Loucy (cell line): ENCODE results near the gene CDH4.

Source experiments
- H2AFZ ChIP-seq: fragments of 200-600 bp; sonication (generic); 2 replicates; pipeline ENCODE4 v1.6.0; 2016; ENCODE audit warnings: antibody characterized with exemption, mild to moderate bottlenecking, low read length, moderate library complexity
- H3F3A ChIP-seq: fragments of 200-600 bp; 2 replicates; pipeline ENCODE4 v1.6.0; 2016; ENCODE audit warnings: antibody characterized with exemption, low read depth, mild to moderate bottlenecking
- H3K27me3 ChIP-seq: fragments of 200-600 bp; sonication (generic); 2 replicates; pipeline ENCODE4 v1.6.1; 2014; ENCODE audit warnings: low read length, mild to moderate bottlenecking; ENCODE audit not compliant: insufficient read depth, poor library complexity, severe bottlenecking
- H3K36me3 ChIP-seq: fragments of 200-600 bp; sonication (generic); 2 replicates; pipeline ENCODE4 v1.6.1; 2016; ENCODE audit warnings: low read length; ENCODE audit not compliant: insufficient read depth
- H3K4me1 ChIP-seq: fragments of 200-600 bp; sonication (generic); 2 replicates; pipeline ENCODE4 v1.5.1; 2014; ENCODE audit warnings: low read length, mild to moderate bottlenecking; ENCODE audit not compliant: insufficient read depth, poor library complexity, severe bottlenecking
- H3K4me2 ChIP-seq: fragments of 200-600 bp; sonication (generic); 2 replicates; pipeline ENCODE4 v1.6.0; 2014; ENCODE audit warnings: antibody characterized with exemption, low read length, low read depth, mild to moderate bottlenecking; ENCODE audit not compliant: poor library complexity, severe bottlenecking
- H3K4me3 ChIP-seq: fragments of 200-600 bp; sonication (generic); 2 replicates; pipeline ENCODE4 v1.5.1; 2014; ENCODE audit warnings: low read length, mild to moderate bottlenecking, mixed read lengths; ENCODE audit not compliant: poor library complexity, severe bottlenecking
- H3K79me2 ChIP-seq: fragments of 200-600 bp; sonication (generic); 2 replicates; pipeline ENCODE4 v1.6.1; 2014; ENCODE audit warnings: low read length; ENCODE audit not compliant: insufficient read depth
- H3K9ac ChIP-seq: fragments of 200-600 bp; sonication (generic); 2 replicates; pipeline ENCODE4 v1.6.0; 2014; ENCODE audit warnings: mild to moderate bottlenecking, low read depth, low read length, moderate library complexity; ENCODE audit not compliant: poor library complexity, severe bottlenecking
- H3K9me2 ChIP-seq: fragments of 200-600 bp; sonication (generic); replicated peaks from 2 replicates; pipeline ENCODE4 v1.6.1; 2016; ENCODE audit warnings: low read depth, low read length, mixed read lengths
- H3K9me3 ChIP-seq: fragments of 200-600 bp; sonication (generic); 2 replicates; pipeline ENCODE4 v1.6.1; 2014; ENCODE audit warnings: mild to moderate bottlenecking, antibody characterized with exemption, low read length, low read depth; ENCODE audit not compliant: insufficient read depth
- H4K20me1 ChIP-seq: fragments of 200-600 bp; sonication (generic); 2 replicates; pipeline ENCODE4 v1.6.0; 2014; ENCODE audit warnings: antibody characterized with exemption, low read length, mild to moderate bottlenecking; ENCODE audit not compliant: insufficient read depth, poor library complexity, severe bottlenecking
- EZH2phosphoT487 ChIP-seq: fragments of 200-600 bp; IDR thresholded peaks from 2 replicates; pipeline ENCODE4 v1.6.1; 2018; ENCODE audit warnings: antibody characterized with exemption, mild to moderate bottlenecking, moderate library complexity, borderline replicate concordance
- TF ChIP-seq, protein P1 (sequence below): fragments of 200-600 bp; sonication (generic); conservative IDR thresholded peaks from 2 replicates; pipeline ENCODE4 v1.5.1; 2014; ENCODE audit warnings: mild to moderate bottlenecking, antibody characterized with exemption, low read length

The CDH4 gene

DNA sequence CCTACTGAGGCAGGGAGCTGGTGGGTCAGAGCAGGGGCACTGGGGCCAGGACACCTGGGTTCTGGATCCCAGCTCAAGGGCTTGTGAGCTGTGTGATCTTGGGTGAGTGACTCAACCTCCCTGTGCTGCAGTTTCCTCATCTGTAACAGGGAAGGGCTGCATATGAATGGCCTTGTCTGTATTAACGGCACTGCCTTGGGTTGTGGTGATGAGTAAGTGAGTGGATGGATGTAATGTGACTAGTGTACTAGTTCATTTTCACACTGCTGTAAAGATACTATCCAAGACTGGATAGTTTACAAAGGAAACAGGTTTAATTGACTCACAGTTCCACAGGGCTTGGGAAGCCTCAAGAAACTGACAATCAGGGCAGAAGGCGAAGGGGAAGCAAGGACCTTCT lies 580.1 kb downstream of the CDH4 start:
- H4K20me1 ChIP-seq: no peaks in the 10 kb centered on the region
- TF ChIP-seq EZH2phosphoT487: no peak
- TF ChIP-seq, protein P1, sequence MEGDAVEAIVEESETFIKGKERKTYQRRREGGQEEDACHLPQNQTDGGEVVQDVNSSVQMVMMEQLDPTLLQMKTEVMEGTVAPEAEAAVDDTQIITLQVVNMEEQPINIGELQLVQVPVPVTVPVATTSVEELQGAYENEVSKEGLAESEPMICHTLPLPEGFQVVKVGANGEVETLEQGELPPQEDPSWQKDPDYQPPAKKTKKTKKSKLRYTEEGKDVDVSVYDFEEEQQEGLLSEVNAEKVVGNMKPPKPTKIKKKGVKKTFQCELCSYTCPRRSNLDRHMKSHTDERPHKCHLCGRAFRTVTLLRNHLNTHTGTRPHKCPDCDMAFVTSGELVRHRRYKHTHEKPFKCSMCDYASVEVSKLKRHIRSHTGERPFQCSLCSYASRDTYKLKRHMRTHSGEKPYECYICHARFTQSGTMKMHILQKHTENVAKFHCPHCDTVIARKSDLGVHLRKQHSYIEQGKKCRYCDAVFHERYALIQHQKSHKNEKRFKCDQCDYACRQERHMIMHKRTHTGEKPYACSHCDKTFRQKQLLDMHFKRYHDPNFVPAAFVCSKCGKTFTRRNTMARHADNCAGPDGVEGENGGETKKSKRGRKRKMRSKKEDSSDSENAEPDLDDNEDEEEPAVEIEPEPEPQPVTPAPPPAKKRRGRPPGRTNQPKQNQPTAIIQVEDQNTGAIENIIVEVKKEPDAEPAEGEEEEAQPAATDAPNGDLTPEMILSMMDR: no peak
- no peak overlapping the region for H3K4me2 ChIP-seq
- H3K79me2 ChIP-seq: no peaks in the 10 kb centered on the region
- H3K9me3 ChIP-seq: no peaks in the 10 kb centered on the region
- no peak overlapping the region for H3K4me3 ChIP-seq
- H3F3A ChIP-seq: no peaks in the 10 kb centered on the region
- H2AFZ ChIP-seq: no peak overlapping the region
- no peak overlapping the region for H3K9ac ChIP-seq
- no peaks in the 10 kb centered on the region for H3K36me3 ChIP-seq
- H3K4me1 ChIP-seq: peaks cover 18% of the 10 kb centered on the region
- no peaks in the 10 kb centered on the region for H3K9me2 ChIP-seq
- H3K27me3 ChIP-seq: no peaks in the 10 kb centered on the region

DNA sequence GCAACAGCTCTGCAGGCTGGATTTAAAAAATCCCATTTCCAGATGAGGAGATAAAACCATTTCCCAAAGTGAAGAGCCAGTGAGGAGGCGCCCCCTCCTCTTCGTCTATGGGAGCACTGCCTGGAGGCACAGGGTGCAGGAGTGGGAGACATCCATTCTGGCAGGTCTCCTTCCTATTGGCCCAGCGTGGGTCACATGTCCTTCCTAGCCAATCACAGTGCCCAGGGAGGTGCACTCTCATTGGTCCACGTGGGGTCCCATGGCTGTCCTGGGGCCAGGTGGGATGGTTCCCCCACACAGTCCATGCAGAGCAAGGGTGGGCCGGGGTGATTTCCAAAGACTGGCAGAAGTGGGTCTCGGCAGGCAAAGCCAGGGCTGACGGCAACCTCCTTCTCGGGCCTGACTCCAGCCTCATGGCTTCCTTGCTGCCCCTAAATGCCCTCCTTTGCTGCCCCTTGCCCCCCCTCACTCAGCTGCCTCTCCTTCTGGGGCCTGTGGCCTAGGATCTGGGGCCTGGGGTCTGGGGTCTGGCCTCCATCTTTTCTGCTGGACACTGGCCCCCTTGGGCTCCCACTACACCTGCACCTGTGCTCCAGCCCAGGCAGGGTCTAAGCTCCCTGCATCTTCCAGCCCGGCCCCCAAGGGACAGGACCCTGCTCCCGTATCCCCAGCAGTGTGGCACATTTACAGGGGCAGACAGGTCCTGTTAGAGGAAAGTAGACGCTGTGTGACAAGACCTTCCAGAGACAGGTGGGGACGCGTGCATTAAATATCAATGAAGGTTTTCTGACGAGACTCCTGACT lies 581.9 kb downstream of the CDH4 start:
- Histone ChIP-seq H4K20me1 (no peaks in the 10 kb centered on the region), H3K27me3 (no peaks in the 10 kb centered on the region), H3K4me2 (no peak overlapping the region), H3K9ac (no peak overlapping the region), H3K9me3 (no peaks in the 10 kb centered on the region), H3K9me2 (no peaks in the 10 kb centered on the region), H3K4me3 (no peak overlapping the region), H2AFZ (no peak overlapping the region), H3K79me2 (no peaks in the 10 kb centered on the region), H3F3A (no peaks in the 10 kb centered on the region), H3K36me3 (no peaks in the 10 kb centered on the region), H3K4me1 (peaks cover 18% of the 10 kb centered on the region)
- TF ChIP-seq, protein P1: no peak
- TF ChIP-seq EZH2phosphoT487: no peak

DNA sequence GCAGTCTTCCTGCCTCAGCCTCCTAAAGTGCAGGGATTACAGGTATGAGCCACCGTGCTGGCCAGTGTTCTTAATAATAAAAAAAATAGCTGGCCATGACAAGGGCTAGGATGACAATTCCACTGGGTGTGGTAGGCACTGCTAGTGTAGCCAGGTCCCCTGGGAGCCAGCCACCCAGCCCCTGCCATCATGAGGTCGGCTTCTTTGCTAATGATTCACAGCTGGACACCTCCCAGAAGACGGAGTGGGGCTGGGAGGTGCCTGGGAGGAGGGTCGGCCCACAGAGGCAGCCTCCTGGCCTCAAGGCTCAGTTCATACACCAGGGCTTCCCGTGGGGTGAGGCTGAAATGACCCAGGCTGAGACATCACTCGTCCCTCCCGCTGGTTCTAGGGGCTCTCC lies 583.2 kb downstream of the CDH4 start:
- Histone ChIP-seq H3F3A (no peaks in the 10 kb centered on the region), H3K9me2 (no peaks in the 10 kb centered on the region), H2AFZ (no peak overlapping the region), H3K79me2 (no peaks in the 10 kb centered on the region), H3K9me3 (no peaks in the 10 kb centered on the region), H3K36me3 (no peaks in the 10 kb centered on the region), H4K20me1 (no peaks in the 10 kb centered on the region), H3K4me1 (peaks cover 16% of the 10 kb centered on the region), H3K27me3 (no peaks in the 10 kb centered on the region), H3K4me2 (no peak overlapping the region), H3K4me3 (no peak overlapping the region), H3K9ac (no peak overlapping the region)
- TF ChIP-seq EZH2phosphoT487: no peak
- TF ChIP-seq, protein P1: no peak
